ENCODE measurements around the gene ERC1.

DNA sequence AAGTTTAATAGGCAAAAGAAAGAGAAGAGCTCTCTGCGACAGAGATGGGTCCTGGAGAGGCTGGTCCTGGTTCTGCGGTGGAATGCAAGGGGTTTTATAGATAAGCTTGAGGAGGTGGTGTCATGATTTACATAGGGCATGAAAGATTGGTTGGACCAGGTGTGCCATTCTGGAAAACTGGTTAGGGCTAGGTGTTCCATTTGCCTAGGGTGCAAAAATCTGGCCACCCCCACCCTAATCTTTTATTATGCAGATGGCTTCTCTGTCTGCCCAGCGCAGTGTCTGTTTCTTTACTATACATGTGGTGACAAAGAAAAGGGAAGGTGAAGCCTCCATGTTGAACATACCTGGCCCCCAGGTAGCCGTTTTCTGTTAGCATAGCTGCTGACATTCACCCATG lies 65.4 kb downstream of the ERC1 start:
- TF ChIP-seq RCOR1 (IDR thresholded peaks at IDR 0.05; ENCODE audit: insufficient replicate concordance, low read length) (no peak), POLR2A (IDR thresholded peaks at IDR 0.05; ENCODE audit: low read depth, low read length) (no peak)
